ENCODE results near the gene DOHH. TPM values are rescaled to one million over a fixed set of nuclear protein-coding genes. Genes with fewer than 3 reads are reported as not detected.

Gene DOHH
- total RNA-seq, 1 donor from 2014 or later: 14.5 TPM

DNA sequence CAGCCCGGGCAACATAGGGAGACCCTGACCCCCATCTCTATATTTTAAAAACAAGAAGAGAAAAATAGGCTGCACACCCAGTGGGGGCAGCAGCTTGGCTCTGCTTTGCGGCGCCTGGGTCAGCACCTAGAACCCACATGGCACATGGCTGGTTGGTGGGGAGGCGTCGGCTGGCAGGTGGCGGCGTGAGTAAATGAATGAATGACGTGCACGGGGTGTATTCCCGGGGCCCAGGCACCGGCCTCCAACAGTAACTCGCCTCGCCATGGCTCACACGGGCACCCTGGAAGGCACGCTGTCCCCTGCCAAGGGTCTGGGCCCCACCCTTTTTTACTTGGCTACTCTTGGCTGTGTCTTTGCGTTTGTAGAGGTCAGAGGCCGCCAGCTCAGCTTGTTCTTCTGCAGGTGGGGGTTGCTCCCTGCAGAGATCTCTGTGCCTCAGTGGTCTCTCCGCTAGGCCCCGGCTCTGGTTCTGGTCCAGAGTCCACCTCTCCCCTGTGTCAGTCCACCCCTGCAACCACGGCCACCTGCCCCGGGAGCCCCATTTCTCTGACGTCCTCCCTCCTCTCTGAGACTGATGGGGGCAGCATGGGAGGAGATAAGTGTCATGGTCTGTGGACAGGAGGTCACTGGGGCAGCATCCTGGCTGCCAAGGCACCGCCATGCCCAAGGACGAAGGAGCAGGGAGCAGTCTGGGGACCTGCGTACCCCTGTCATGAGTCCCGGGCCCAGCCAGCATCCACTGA lies 11.2 kb upstream of the DOHH start:
- FAIRE-seq (no peak), DNase-seq (ENCODE audit: low read depth) (no peak)
- no peak overlapping the region for H3K27ac ChIP-seq (ENCODE audit: low read depth, low read length)
- H3K4me1 ChIP-seq (ENCODE audit: insufficient read depth, low read length): peaks cover 42% of the 10 kb centered on the region
- no peaks in the 10 kb centered on the region for H3K9me3 ChIP-seq (ENCODE audit: insufficient read depth, low read depth, low read length)
- H3K27me3 ChIP-seq (ENCODE audit: insufficient read depth, low read length): no peaks in the 10 kb centered on the region
- no peak overlapping the region for H3K9ac ChIP-seq (ENCODE audit: low read length)
- Mint-ChIP-seq H3K4me3 (ENCODE audit: unreplicated experiment) (no peak overlapping the region), H3K27me3 (ENCODE audit: low read depth, unreplicated experiment) (no peaks in the 10 kb centered on the region), H3K4me1 (ENCODE audit: low read depth, unreplicated experiment) (peaks cover 34% of the 10 kb centered on the region), H3K36me3 (ENCODE audit: low read depth, unreplicated experiment) (peaks cover 7% of the 10 kb centered on the region), H3K9me3 (ENCODE audit: unreplicated experiment) (no peaks in the 10 kb centered on the region), H3K27ac (ENCODE audit: unreplicated experiment) (no peak overlapping the region)
- H3K4me3 ChIP-seq (ENCODE audit: insufficient read depth, low read depth, low read length): no peak overlapping the region
- no peak for TF ChIP-seq EZH2 (IDR thresholded peaks at IDR 0.05; ENCODE audit: insufficient read depth, low read length)
- TF ChIP-seq, protein P1, sequence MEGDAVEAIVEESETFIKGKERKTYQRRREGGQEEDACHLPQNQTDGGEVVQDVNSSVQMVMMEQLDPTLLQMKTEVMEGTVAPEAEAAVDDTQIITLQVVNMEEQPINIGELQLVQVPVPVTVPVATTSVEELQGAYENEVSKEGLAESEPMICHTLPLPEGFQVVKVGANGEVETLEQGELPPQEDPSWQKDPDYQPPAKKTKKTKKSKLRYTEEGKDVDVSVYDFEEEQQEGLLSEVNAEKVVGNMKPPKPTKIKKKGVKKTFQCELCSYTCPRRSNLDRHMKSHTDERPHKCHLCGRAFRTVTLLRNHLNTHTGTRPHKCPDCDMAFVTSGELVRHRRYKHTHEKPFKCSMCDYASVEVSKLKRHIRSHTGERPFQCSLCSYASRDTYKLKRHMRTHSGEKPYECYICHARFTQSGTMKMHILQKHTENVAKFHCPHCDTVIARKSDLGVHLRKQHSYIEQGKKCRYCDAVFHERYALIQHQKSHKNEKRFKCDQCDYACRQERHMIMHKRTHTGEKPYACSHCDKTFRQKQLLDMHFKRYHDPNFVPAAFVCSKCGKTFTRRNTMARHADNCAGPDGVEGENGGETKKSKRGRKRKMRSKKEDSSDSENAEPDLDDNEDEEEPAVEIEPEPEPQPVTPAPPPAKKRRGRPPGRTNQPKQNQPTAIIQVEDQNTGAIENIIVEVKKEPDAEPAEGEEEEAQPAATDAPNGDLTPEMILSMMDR (IDR thresholded peaks at IDR 0.05; ENCODE audit: insufficient read depth, low read depth, low read length): no peak
- H3K36me3 ChIP-seq (ENCODE audit: insufficient read depth, low read length): no peaks in the 10 kb centered on the region
- H3K79me2 ChIP-seq (ENCODE audit: insufficient read depth, low read length): peaks cover 99% of the 10 kb centered on the region
- H4K20me1 ChIP-seq (ENCODE audit: insufficient read depth, low read length): peaks cover 94% of the 10 kb centered on the region
- H2AFZ ChIP-seq (ENCODE audit: low read depth, low read length): no peak overlapping the region
- H3K4me2 ChIP-seq (ENCODE audit: low read length): no peak overlapping the region

- Mint-ChIP-seq H3K4me3 (ENCODE audit: unreplicated experiment) (no peak overlapping the region), H3K36me3 (ENCODE audit: low read depth, unreplicated experiment) (peaks cover 7% of the 10 kb centered on the region), H3K27me3 (ENCODE audit: low read depth, unreplicated experiment) (no peaks in the 10 kb centered on the region), H3K9me3 (ENCODE audit: unreplicated experiment) (no peaks in the 10 kb centered on the region), H3K27ac (ENCODE audit: unreplicated experiment) (no peak overlapping the region), H3K4me1 (ENCODE audit: low read depth, unreplicated experiment) (peaks cover 33% of the 10 kb centered on the region)
- DNase-seq (ENCODE audit: low read depth): no peak
- no peak for FAIRE-seq
- H3K27me3 ChIP-seq (ENCODE audit: insufficient read depth, low read length): no peaks in the 10 kb centered on the region
- H4K20me1 ChIP-seq (ENCODE audit: insufficient read depth, low read length): peaks cover 84% of the 10 kb centered on the region
- H2AFZ ChIP-seq (ENCODE audit: low read depth, low read length): no peak overlapping the region
- H3K79me2 ChIP-seq (ENCODE audit: insufficient read depth, low read length): peaks cover 95% of the 10 kb centered on the region
- TF ChIP-seq EZH2 (IDR thresholded peaks at IDR 0.05; ENCODE audit: insufficient read depth, low read length): no peak
- TF ChIP-seq, protein P1 (IDR thresholded peaks at IDR 0.05; ENCODE audit: insufficient read depth, low read depth, low read length): no peak
- H3K4me1 ChIP-seq (ENCODE audit: insufficient read depth, low read length): peaks cover 44% of the 10 kb centered on the region
- no peak overlapping the region for H3K4me2 ChIP-seq (ENCODE audit: low read length)
- peak overlapping the region; percentile 72 for H3K9ac ChIP-seq (ENCODE audit: low read length)
- H3K36me3 ChIP-seq (ENCODE audit: insufficient read depth, low read length): no peaks in the 10 kb centered on the region
- no peaks in the 10 kb centered on the region for H3K9me3 ChIP-seq (ENCODE audit: insufficient read depth, low read depth, low read length)
- no peak overlapping the region for H3K4me3 ChIP-seq (ENCODE audit: insufficient read depth, low read depth, low read length)
- no peak overlapping the region for H3K27ac ChIP-seq (ENCODE audit: low read depth, low read length)
Observed at GRCh38 chr19:3510727-3511126, 10.3 kb upstream of the DOHH start.

DNA sequence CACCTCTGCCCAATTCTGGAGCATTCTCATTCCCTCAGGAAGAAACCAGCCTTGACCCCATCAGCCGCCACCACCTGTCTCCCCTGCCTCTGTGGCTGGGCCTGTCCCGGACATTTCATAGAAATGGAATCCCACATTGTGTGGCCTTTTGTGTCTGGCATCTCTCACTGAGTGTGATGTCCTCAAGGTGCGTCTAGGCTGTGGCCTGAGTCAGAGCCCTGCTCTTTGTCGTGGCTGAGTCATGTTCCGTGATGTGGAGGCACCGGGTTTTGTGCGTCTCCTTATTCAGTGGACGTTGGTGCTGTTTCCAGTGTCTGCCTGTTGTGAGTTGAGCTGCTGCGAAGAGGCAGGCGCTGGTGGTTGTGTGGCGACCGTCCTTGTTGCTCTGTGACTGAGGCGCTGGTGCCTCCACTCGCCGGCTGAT lies 9.1 kb upstream of the DOHH start:
- TF ChIP-seq EZH2 (IDR thresholded peaks at IDR 0.05; ENCODE audit: insufficient read depth, low read length): no peak
- TF ChIP-seq, protein P1 (IDR thresholded peaks at IDR 0.05; ENCODE audit: insufficient read depth, low read depth, low read length): no peak
- FAIRE-seq: no peak
- no peaks in the 10 kb centered on the region for H3K36me3 ChIP-seq (ENCODE audit: insufficient read depth, low read length)
- peak overlapping the region; percentile 88 for H3K27ac ChIP-seq (ENCODE audit: low read depth, low read length)
- H3K9me3 ChIP-seq (ENCODE audit: insufficient read depth, low read depth, low read length): no peaks in the 10 kb centered on the region
- DNase-seq (ENCODE audit: low read depth): peak; percentile 86
- H4K20me1 ChIP-seq (ENCODE audit: insufficient read depth, low read length): peaks cover 73% of the 10 kb centered on the region
- Mint-ChIP-seq H3K36me3 (ENCODE audit: low read depth, unreplicated experiment) (peaks cover 7% of the 10 kb centered on the region), H3K4me3 (ENCODE audit: unreplicated experiment) (peak overlapping the region; percentile 76), H3K27me3 (ENCODE audit: low read depth, unreplicated experiment) (no peaks in the 10 kb centered on the region), H3K4me1 (ENCODE audit: low read depth, unreplicated experiment) (peaks cover 26% of the 10 kb centered on the region), H3K9me3 (ENCODE audit: unreplicated experiment) (no peaks in the 10 kb centered on the region), H3K27ac (ENCODE audit: unreplicated experiment) (peak overlapping the region; percentile 98)
- peak overlapping the region; percentile 100 for H3K4me2 ChIP-seq (ENCODE audit: low read length)
- H3K27me3 ChIP-seq (ENCODE audit: insufficient read depth, low read length): no peaks in the 10 kb centered on the region
- H3K4me3 ChIP-seq (ENCODE audit: insufficient read depth, low read depth, low read length): no peak overlapping the region
- H3K4me1 ChIP-seq (ENCODE audit: insufficient read depth, low read length): peaks cover 48% of the 10 kb centered on the region
- peaks cover 84% of the 10 kb centered on the region for H3K79me2 ChIP-seq (ENCODE audit: insufficient read depth, low read length)
- H3K9ac ChIP-seq (ENCODE audit: low read length): peak overlapping the region; percentile 72
- H2AFZ ChIP-seq (ENCODE audit: low read depth, low read length): no peak overlapping the region
